NAMALWA (cell line): Measurements from ENCODE around the gene BTRC.

Experiments
- DNase-seq: peaks from one replicate; pipeline ENCODE4 v3.0.0-alpha.2; 2015; ENCODE audit warnings: low spot score

Gene BTRC

GRCh38 chr10:101568054-101568745, 214.2 kb downstream of the BTRC start:
- DNase-seq: no peak

- DNase-seq: no peak
Observed at GRCh38 chr10:101569323-101569621, 215.3 kb downstream of the BTRC start.

DNA sequence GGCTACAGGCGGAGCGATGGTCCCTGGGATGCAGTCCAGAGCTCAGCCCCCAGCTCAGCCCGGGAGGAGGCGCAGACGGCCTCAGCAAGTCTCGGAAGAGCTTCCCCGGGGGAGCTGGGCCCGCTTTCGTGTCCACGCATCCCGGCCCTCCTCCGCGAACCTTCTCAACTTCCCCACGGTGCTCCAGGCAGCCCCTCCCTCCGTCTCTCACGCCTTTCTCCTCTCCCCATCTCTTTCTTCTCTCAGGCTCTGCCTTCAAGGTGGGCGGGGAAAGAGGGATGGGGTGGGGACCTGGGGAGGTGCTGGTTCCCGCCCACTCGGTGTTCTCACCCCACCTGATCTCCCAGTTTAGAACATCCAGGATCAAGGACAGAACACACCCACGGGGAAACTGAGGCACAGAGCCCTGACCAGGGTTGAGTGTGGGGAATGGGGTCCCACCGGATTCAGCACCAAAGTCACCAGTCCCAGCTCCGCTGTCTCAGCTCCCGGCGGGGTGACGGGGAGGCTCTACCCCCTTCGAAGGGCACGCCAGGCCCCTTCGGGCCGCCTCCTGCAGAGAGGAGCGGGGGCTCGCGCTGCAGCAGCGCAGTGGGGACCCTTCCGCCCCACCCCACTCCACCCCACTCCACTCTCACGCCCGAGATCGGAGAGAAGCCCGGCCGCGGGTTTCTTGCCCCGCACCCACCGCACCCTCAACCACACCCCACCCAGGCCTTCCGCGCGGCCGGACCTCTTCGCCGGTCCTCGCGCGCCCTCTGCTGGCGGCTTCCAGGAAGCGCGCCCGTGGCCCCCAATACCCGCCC, 215.9 kb downstream of the BTRC start:
- DNase-seq: peak; percentile 80

DNA sequence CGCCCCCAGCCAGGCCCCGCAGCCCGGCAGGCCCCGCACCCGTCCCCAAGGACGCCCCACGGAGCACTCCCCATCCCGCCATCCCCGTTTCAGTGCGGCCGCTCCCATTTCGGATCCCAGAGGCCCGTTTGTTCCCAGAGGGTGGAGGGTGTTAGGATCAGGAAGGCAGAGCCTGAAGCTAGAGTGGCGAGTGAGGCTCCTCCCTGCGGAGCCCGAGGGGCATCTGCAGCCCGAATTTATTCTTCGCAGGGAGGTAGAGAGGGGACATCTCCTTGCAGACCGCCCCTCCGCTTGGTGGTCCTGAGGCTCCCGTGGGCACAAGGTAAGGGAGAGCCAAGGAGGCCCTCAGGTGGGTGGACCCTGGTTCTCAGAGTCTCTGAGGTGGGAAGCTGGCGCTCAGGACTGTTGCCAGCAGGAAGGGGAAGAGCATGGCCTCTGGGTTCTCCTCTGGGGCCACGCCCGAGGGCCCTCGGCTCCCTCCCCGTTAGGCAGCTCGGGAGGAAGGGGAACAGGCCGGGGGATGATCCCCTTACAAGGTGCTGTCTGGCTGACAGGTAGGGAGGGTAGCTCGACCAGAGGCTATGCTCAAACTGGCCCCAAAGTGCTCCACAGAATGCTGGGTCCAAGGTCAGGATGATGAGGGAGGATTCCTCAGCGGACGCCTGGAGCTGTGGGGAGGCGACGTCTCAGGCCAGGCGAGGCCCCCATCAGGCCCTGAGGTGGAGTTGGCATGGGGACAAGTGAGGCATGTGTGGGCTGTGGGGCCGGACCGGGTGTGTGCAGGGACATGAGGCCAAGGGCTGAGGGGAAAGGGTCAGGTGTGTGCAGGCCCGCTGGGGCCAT, 216.7 kb downstream of the BTRC start:
- no peak for DNase-seq

DNA sequence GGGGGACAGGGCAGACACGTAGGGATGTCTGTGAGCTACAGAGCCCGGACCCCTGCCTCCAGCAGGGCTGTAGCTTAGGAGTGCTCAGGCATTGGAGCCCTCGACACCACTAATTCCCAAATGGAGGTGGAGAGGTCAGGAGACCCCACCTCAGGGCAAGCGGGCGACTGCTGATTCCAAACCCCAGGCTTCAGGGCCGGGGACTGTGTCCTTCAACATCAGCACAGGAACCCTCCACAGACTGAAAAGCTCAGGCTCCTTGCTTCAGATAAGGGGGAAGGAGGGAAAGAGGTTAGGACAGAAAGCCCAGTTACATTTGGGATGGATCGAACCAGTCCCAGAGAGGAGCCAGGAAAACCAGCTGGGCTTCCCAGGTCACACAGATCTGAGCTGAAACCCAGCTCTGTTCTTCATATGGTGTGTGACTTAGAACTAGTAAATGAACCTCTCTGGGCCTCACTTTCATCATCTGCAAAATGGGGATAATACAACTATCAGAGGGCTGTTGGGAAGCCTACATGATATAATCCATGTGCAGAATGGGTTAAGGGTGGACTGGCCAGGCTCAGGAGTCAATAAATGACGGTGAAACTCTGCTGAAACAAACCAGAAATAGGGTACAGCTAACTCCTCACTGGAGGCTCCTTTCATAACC, 217.4 kb downstream of the BTRC start:
- no peak for DNase-seq

- DNase-seq: no peak
Observed at GRCh38 chr10:101572126-101572525, 218.2 kb downstream of the BTRC start.

GRCh38 chr10:101572785-101573184, 218.8 kb downstream of the BTRC start:
- no peak for DNase-seq

- DNase-seq: no peak
Observed at GRCh38 chr10:101573885-101574753, 220.2 kb downstream of the BTRC start.

DNA sequence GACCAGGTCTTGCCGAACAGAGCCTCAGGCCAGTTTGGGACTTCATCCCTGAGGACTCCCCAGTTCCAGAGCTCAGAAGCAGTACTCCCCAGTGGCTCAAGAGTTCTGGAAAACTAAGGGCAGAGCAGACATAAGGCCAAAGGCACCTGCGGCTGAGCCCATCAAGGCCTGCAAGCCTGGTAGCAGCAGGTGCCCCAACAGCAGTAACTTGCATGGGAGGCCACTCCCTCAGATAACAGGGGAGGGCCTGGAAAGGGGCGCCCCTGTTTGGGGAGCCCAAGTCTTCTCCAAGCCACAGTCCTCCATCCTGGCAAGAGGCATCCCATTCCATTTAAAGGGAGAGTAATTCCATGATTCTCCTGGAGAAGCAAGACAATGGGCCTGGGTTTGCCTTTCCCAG, 221.1 kb downstream of the BTRC start:
- no peak for DNase-seq

DNA sequence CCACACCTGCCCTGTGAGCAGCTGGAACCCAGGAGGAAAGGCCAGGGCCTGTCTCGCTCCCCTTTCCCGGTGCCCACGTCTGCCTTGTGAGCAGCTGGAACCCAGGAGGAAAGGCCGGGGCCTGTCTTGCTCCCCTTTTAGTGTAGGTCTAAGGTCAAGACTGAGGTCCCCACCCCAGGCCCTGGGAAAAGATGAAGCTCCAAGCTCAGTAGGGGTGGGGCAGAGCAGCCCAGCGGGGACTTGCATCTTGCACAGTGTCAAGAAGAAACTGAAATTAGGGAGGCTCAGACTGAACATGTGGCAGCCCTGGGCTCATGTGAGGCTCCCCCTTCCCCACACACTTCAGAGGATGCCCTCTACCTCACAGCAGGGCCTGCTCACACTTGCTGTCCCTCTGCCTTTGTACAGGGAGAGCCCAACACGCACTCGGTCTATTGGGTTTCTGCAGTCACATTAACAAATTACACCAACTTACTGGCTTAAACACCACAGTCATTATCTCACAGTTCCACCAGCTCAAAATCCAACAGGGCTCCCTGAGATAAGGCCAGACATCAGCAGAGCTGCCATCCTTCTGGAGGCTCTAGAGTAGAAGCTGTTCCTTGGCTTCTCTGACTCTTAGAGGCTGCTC, 221.7 kb downstream of the BTRC start:
- no peak for DNase-seq

- DNase-seq: no peak
Observed at GRCh38 chr10:101576211-101576863, 222.4 kb downstream of the BTRC start.

DNA sequence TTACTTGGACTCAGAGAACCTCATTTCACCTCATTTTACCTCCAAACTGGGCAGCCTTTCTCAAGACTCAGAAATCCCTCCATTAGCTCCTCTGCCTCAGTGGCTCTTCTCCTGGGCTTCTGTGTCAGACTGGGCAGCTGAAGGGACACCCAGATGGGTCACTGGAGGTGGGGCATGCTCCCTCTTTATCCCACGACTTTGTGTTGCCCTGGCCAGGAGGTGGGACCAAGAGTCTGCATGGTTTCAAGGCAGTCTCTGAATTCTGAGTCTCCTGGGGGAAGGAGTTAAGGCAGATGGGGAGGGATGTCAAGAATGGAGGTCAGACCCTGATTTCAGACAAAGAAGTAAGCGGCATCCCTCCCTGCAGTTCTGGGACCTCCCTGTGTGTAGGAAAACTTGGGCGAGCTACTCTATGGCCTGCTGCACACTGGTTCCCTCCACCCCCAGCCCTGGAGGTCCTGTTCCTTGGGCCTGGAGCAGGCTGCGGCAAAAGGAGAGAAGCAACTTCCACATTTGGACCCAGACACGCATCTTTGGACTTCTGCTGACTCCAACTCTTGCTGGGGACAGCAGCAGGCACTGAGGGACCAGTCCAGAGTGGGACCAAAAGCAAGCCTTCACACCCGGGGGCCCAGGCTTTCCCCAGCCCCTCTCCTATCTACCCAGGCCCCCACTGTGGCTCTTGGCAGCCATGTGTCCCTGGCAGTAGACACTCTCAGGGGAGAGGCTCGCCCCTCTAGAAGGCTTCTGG, 223.3 kb downstream of the BTRC start:
- DNase-seq: no peak

DNA sequence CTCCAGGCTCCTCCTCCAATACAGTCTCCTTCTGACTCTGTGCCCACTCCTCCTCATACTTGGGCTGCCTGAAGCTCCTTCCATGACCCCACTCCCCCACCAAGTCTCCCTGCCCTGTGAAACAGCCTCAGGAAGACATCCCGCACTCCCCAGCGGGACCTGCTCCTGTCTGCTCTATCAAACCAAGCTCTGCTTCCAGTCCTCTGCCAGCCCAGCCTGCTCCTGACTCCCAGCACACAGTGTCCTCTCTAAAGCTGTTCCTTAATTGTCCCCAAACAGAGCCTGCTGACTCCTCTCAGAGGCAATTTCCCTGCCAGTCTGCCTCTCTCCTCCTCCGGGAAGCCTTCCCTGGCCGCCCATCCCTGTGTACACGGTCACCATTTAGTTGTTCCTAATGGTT, 224.2 kb downstream of the BTRC start:
- DNase-seq: no peak

DNA sequence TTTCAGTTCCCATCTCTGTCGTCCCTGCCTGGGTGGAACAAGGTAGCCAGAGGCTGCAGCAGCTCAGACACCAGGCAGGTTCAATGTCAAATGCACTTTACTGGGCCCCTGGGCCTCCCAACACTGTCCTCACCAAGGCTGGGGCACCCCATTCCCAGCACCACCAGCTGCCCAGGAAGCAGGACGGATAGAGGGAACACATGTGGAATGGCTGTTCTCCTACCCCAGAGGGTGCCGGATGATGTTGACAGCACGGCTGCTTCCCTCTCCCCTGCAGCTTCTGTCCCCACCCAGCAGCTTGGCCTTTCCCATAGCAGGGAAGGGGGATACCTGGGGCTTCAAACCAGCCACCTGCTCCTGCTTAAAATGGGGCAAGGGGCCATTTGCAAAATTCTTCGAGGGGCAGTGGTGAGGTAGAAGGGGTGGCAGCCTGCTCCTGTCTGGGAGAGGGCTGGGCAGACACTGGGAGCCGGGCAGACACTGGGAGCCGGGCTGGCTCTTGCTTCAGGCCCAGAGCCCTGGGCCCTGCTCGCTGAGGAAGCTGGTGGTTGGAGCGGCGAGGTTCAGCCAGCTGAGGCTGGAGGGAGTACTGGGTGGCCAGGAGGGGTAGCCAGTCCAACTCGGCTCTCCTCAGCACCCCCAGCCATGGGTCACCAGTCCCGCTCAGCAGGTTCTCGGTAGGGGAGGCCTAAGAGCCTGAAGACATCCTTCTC, 225.0 kb downstream of the BTRC start:
- DNase-seq: no peak

DNA sequence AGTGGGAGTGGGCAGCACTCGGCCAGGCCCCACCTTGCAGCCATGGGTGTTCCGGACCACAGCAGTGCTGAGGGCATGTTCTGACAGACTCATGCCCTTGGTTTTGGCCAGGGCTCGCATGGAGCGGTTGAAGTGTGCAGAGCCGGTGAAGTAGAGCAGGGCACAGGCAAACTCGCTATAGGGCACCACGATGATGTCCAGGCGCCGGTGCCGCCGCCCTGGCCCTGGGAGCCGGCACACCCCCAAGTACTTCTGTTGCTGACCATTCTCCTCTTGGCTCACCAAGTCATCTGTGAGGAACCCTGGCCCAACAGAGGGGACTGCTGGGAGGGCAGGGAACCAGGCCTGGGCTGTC, 225.5 kb downstream of the BTRC start:
- DNase-seq: no peak

DNA sequence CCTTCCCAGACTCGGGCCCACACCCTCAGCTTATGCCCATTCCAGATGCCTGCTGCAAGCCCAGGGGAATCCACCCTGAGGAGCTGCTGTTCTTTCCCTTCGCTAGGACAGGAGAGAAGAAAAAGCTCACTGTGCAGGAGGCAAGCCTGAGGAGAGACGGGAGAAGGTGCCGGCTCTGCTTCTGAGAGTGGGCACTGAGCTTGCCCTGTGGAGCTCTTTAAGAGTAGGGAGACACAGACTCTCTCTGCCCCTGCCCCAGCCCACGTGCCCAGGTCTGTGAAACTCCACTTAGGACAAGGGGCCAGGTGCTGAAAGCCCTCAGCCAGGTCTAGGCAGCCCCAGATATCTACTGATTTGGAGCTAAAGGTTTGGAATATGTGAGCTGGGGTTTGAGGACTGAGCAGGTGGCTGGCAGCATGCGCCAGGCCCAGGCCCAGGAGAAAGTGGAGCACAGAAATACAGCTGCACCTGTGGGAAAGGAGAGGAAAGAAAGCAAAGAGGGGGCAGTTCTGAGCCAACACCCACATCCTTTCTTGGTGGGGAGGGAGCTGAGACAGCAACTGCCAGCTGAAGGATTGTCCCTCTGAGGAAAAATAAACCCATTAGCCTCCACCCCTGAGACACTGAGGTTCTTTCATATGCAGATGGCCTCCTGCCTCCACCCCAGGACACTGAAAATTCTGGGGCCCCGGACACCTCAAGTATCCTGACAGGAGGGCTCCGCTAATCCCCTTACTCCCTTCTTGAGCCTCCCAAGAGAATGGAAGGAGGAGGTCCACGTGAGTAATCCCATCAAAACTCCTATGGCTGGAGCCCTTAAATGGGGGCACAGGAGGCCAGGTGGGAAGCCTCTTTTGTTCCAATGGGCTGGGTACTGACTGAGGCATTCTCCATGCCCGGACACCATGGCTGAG, 226.8 kb downstream of the BTRC start:
- DNase-seq: no peak

- DNase-seq: no peak
Observed at GRCh38 chr10:101585841-101586240, 231.9 kb downstream of the BTRC start.
